ENCODE measurements around the gene H2BK1.
A peak's percentile ranks its signal among the peaks of the same experiment; 100 is the strongest.

The H2BK1 gene

GRCh38 chr7:151249034-151249731, 38.9 kb upstream of the H2BK1 start:
- TF ChIP-seq, protein P1, sequence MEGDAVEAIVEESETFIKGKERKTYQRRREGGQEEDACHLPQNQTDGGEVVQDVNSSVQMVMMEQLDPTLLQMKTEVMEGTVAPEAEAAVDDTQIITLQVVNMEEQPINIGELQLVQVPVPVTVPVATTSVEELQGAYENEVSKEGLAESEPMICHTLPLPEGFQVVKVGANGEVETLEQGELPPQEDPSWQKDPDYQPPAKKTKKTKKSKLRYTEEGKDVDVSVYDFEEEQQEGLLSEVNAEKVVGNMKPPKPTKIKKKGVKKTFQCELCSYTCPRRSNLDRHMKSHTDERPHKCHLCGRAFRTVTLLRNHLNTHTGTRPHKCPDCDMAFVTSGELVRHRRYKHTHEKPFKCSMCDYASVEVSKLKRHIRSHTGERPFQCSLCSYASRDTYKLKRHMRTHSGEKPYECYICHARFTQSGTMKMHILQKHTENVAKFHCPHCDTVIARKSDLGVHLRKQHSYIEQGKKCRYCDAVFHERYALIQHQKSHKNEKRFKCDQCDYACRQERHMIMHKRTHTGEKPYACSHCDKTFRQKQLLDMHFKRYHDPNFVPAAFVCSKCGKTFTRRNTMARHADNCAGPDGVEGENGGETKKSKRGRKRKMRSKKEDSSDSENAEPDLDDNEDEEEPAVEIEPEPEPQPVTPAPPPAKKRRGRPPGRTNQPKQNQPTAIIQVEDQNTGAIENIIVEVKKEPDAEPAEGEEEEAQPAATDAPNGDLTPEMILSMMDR (IDR thresholded peaks at IDR 0.05): no peak
- TF ChIP-seq ZFX (IDR thresholded peaks at IDR 0.05; ENCODE audit: borderline replicate concordance): no peak
- peak overlapping the region; percentile 86 for H3K27ac ChIP-seq

DNA sequence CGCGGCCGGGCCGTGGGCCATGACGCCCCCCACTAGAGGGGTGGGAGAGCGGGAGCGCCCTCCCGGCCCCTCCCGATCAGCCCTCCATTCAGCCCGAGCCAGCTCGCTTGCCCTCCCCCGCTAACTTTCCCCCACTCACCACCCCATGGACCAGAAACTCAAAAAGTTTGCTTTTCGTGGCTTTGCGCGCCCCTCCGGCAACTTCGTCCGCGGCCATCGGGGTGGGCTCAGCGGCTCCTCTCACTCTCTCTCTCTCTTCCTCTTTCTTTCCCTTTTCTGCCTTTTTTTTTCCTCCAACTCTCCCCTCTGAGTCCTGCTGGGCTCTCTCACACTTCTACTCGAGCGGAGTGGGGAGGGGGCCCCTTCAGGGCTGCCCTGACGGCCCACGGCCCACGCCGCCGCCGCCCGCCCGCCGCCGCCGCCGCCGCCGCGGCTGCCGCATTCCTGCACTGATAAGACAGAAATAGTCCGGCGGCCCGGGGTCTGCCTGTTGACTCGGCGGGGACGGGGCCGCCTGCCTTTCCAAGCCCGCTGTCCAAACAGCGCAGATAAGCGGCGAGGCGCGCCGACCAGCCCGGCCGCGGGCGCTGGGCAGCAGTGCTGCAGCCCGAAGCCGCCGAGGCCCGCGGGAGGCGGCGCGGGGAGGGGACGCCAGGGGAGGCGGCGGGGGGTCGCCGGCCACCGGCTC, 38.2 kb upstream of the H2BK1 start, which contains the start of gene SMARCD3:
TSS of gene SMARCD3 (minus strand) at position 349 of the 688 bp plus-strand sequence. CDS start at position 217, 132 bp downstream.
- H3K27ac ChIP-seq: peak within 1 kb of the TSS; percentile 86
- TF ChIP-seq, protein P1 (IDR thresholded peaks at IDR 0.05): no peak
- TF ChIP-seq ZFX (IDR thresholded peaks at IDR 0.05; ENCODE audit: borderline replicate concordance): no peak

GRCh38 chr7:151247611-151248345, 37.5 kb upstream of the H2BK1 start:
- TF ChIP-seq, protein P1 (IDR thresholded peaks at IDR 0.05): no peak
- no peak for TF ChIP-seq ZFX (IDR thresholded peaks at IDR 0.05; ENCODE audit: borderline replicate concordance)
- H3K27ac ChIP-seq: peak overlapping the region; percentile 86

- peak overlapping the region; percentile 86; the same call in 1 of the 2 replicates for H3K27ac ChIP-seq
- TF ChIP-seq, protein P1 (IDR thresholded peaks at IDR 0.05): no peak
- TF ChIP-seq ZFX (IDR thresholded peaks at IDR 0.05; ENCODE audit: borderline replicate concordance): no peak
Observed at GRCh38 chr7:151246851-151247580, 36.7 kb upstream of the H2BK1 start.

- H3K27ac ChIP-seq: no peak overlapping the region
- no peak for TF ChIP-seq ZFX (IDR thresholded peaks at IDR 0.05; ENCODE audit: borderline replicate concordance)
- TF ChIP-seq, protein P1 (IDR thresholded peaks at IDR 0.05): no peak
Observed at GRCh38 chr7:151246102-151246850, 36.0 kb upstream of the H2BK1 start.

DNA sequence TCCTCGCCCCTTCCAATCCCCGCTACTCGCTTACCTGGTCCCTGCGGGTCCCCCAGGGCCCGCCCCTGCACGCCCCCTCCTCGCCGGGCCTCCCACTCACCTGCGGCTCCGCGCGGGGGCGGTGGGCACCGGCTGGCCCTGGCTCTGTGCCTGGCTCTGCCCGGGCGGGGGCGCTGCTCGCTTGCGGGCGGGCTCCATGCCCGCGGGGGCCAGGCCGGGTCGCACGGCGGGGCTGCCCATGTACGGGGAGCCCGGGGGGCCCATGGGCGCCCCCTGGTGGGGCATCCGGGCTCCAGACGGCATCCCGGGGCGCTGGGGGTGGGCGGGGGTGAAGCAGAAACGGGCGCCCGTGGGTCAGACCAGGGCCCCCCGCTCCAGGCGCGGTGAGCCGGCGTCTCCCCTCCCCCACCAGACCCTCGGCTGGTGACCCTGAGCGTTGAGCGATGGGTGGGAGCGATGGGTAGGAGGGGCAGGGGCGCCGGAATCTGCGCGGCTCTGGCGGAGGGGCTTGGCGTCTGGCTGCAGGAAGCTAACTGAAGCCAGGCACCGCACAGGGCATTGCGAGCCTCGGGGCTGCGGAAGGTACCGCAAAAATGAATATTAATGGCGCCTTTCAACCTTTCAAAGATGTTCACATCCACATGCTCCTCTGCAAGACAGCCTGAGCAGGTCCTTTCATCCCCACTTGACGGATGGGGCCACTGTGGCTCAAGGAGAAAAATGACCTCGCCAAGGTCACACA, 35.2 kb upstream of the H2BK1 start:
- no peak overlapping the region for H3K27ac ChIP-seq
- no peak for TF ChIP-seq ZFX (IDR thresholded peaks at IDR 0.05; ENCODE audit: borderline replicate concordance)
- TF ChIP-seq, protein P1 (IDR thresholded peaks at IDR 0.05): peak; percentile 80

All from 22Rv1 (cell line).